GM18520 (cell line): Measurements from ENCODE around the gene CDH3.

Experiments used
- ATAC-seq: cut with Tn5 transposase; IDR thresholded peaks from one replicate; pipeline ENCODE4 v1.9.1; 2021; ENCODE audit not compliant: unreplicated experiment

Gene CDH3

DNA sequence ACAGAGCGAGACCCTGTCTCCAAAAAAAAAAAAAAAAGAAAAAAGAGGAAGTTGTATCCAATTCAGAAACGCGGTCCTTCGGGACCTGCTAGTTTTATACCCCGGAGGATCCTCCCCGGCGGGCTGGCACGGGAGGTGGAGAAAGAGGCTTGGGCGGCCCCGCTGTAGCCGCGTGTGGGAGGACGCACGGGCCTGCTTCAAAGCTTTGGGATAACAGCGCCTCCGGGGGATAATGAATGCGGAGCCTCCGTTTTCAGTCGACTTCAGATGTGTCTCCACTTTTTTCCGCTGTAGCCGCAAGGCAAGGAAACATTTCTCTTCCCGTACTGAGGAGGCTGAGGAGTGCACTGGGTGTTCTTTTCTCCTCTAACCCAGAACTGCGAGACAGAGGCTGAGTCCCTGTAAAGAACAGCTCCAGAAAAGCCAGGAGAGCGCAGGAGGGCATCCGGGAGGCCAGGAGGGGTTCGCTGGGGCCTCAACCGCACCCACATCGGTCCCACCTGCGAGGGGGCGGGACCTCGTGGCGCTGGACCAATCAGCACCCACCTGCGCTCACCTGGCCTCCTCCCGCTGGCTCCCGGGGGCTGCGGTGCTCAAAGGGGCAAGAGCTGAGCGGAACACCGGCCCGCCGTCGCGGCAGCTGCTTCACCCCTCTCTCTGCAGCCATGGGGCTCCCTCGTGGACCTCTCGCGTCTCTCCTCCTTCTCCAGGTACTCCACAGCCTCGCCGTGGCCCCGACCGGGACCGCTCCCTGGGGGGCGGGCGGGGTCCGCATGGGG is at the start of gene CDH3:
Gene CDH3 (plus strand): TSS at position 596 of the 779 bp plus-strand sequence. CDS start 70 bp downstream, at position 666.
- no peak for ATAC-seq

DNA sequence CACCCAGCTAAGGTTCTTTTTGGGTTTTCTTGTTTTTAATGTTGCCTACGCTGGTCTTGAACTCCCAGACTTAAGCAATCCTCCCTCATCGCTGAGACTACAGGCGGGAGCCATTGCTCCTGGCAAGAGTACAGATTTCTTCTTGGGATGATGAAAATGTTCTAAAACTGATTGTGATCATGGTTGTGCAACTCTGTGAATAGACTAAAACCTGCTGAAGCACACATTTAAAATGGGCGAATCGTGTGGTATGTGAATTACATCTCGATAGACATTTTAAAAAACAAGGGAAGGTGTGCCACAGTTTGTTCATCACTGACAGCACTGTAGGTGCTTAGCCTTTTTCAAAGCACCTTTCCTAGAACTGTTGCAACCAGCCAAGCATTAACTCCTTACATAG is 48.8 kb upstream of the CDH3 start:
- ATAC-seq: no peak

DNA sequence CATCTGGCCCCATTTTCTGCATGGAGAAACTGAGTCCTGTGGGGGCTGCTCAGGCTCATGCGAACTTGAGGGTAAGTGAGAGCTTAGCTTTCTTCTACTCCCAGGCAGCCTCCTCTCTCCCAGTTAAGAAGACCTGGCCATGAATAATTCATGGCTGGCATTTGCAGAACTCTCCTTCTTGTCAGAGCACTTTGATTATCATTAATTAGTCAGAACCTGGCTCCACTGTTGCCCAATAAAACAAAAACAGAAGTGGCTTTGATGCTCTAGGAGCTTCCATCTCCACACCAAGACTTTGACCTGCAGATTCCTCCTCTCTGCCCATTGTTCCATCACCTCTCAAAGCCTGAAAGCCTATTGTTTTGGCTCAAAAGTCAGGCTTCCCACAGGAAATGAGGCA is 45.5 kb upstream of the CDH3 start:
- no peak for ATAC-seq

DNA sequence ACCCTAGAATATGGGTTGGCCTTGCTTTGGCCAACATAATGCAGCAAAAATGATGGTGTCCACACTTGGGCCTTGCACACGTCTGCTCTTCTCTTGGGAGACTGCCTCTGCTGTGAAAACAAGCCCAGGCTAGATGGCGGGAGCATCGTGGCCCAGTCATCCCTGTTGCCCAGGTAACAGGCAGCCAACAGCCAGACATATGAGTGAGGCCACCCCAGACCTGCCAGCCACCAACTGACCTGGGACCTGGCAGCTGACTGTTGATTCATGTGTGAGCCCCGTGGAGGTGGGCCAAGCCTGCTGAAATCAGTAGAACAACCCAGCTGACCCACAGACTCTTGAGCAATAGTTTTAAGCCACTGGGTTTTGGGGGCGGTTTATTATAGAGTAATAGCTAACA is 39.4 kb upstream of the CDH3 start:
- no peak for ATAC-seq

DNA sequence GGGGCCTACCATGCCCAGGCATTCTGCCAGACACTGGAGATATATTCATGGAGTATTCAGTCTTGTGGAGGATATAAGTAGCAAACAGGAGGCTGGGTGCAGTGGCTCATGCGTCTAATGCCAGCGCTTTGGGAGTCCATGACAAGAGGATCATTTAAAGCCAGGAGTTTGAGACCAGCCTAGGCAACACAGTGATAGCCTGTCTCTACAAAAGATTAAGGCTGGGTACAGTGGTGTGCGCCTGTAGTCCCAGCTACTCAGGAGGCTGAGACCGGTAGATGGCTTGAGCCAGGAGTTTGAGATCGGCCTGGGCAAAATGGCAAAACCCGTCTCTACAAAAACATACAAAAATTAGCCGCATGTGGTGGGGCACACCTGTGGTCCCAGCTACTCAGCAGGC is 37.7 kb upstream of the CDH3 start:
- ATAC-seq: no peak

DNA sequence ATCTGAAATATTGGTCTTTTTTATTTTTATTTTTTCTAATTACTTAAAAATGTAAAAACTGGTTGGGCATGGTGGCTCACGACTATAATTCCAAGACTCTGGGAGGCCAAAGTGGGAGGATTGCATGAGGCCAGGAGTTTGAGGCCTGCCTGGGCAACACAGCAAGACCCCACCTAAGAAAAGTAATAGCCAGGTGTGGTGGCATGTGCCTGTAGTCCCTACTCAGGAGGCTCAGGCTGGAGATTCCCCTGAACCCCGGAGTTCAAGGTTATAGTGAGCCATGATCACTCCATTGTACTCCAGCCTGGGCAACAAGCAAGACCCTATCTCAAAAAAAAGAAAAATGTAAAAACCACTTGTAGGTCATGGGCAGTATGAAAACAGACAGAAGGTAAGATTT is 36.8 kb upstream of the CDH3 start:
- ATAC-seq: no peak

DNA sequence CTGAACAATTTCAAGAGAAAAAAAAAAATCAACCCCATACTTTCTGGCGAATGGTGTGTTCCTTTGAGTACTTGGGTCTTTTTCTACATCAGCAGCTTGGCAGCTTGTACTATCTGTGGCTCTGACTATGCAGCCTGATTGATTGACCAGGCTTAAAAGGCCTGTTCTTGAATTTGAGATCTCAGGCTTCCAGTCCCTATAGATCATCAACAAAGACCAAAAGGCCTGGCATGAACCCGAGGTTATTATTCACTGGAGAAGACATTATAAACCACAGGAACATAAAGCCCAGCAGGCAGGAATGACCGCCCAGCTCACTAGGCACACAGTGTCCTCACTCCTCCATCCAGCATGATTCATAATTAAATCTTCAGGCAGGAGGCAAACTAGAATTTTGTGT is 32.1 kb upstream of the CDH3 start:
- no peak for ATAC-seq

DNA sequence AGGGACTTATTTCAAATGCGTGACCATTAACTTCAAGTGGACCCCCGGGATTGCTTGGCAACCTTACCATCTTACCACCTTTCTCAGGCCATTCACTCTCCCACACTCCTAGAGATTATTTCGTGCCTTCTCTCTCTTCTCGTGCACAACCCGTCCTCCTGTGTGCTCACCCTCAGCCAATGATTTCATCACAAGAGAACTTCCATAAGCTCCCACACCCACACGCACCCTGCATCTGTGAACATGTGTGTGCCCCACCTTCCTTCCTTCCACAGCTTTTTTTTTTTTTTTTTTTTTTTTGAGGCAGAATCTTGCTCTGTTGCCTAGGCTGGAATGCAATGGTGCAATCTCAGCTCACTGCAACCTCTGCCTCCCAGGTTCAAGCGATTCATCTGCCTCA is 27.4 kb upstream of the CDH3 start:
- ATAC-seq: no peak

DNA sequence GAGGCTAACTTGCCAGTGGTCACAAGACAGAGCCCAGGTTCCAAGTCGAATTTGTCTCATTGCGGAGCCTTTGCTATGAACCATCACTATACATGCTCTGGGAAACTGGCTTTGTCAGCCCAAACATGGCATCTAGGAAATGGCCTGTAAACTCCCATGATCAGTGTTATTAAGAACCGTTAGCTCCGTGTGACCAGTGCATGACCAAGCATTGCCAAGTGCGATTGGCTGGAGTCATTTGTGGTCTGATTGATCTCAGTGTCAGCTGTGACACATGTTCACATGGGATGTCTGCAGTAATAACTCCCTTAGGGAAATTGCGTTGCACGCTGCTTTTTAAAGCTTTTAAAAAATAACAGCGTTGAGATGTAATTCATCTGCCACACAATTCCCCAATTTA is 18.6 kb upstream of the CDH3 start:
- ATAC-seq: no peak

DNA sequence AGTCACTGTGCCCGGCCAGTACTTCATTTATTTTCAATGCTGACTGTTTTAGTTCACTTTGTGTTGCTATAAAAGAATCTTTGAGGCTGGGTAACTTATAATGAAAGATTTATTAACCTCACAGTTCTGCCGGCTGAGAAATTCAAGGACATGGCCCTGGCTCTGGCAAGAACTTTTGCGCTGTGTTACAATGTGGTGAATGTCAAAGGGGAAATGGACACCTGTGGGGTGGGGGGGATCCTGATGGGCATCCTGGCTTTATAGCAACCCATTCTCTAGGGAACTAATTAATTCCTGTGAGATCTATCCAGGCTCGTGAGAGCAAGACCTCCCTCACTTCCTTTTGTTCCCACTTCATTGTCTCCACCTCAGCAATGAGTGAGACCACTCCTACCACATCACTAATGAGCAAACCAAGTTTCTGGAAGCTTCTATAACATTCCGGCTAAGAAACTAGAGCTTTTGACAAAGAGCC is 17.1 kb upstream of the CDH3 start:
- ATAC-seq: no peak

DNA sequence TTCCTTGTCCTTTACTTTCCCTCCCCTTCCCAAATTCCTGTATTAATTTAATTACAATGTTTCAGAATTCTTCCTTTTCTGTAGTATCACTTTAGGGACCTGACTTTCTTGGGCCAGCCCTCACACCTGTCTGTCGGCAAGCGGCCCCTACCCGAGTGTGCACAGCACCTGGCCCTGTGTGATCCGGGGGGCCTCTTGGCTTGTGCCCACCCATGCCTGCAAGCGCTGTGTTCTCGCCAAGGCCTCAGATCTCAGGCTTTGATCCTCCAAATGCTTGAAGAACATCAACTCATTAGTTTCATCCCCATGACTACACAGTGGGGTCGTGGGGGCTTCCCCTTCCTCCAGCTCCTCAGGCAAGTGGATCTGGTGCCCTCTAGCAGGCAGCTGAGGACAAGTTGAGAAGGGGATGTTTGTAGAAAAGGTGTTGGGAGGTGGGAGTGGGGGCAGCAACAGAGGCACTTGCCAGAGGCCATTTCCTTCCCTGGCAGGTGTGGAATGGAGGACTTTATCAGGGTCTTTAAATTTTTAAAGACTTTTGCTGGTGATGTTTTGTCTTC is 15.7 kb upstream of the CDH3 start:
- no peak for ATAC-seq

DNA sequence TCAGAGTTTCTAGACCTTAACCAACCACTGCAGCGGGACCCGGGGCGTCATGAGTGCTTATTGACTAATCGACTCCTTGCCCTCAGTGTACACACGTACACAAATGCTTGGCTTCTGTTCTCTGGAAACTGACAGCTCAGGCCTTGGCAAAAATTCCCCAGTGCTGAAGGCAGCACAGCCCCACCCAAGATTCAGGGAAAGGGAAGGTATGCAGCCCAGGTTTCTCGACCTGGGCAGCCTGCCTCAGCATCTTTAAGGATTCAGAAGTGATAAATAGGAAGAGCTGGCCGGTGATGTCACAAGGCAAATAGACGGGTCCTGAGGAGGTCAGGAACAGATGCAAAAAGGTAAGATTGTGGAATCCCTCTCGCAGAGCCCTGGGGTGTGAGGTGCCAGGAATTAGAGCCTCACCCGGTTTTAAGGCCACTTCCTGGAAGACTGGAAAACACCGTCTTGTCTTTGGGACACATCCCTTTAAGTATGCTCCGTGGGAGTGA is 9.0 kb upstream of the CDH3 start:
- ATAC-seq: no peak

DNA sequence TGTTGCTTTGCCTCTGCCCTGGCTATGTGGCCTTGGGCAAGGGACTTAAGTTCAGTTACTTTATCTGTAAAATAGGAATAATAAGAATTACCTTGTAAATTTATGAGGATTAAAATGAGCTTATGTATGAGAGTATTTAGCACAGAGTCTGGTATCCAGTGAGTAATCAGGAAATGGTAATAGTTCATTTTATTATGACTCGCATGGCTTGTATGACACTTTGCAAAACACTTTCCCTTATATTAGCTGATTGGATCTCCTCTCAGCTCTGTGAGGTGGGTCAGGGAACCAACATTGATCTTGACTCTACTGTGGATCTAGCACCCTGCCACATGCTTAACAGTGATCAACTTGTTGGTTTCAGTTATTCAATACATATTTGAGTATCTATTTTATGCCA is 8.3 kb upstream of the CDH3 start:
- ATAC-seq: no peak

DNA sequence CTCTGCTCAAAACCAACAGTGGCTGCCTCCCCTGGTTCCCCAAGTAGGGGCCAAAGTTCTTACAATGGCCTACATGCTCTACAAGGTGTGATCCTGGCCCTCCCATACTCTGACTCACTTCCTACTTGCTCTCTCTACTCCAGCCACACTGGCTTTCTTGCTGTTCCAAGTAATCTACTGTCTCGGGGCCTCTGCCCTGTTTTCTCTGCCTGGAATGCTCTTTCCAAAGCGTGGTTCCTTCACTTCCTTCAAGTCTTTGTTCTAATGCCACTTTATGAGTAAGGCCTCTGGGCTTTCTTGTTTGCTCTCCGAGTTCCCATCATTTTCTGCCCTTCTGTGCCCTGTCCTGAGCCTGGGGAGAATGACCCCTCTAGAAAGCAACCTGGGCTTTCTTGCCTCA is 4.1 kb upstream of the CDH3 start:
- ATAC-seq: no peak

DNA sequence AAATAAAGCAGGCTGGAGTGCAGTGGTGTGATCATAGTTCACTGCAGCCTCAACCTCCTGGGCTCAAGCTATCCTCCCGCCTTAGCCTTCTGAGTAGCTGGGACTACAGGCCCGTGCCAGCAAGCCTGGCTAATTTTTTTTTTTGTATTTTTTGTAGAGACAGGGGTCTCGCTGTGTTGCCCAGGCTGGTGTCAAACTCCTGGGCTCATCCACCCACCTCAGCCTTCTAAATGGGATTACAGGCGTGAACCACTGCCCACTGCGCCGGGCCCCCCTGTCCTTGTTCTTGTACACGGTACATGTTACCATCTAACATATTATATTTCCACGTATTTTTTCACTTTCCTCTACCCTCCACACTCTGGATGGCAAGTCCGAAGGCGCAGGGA is 3.1 kb upstream of the CDH3 start:
- ATAC-seq: no peak

DNA sequence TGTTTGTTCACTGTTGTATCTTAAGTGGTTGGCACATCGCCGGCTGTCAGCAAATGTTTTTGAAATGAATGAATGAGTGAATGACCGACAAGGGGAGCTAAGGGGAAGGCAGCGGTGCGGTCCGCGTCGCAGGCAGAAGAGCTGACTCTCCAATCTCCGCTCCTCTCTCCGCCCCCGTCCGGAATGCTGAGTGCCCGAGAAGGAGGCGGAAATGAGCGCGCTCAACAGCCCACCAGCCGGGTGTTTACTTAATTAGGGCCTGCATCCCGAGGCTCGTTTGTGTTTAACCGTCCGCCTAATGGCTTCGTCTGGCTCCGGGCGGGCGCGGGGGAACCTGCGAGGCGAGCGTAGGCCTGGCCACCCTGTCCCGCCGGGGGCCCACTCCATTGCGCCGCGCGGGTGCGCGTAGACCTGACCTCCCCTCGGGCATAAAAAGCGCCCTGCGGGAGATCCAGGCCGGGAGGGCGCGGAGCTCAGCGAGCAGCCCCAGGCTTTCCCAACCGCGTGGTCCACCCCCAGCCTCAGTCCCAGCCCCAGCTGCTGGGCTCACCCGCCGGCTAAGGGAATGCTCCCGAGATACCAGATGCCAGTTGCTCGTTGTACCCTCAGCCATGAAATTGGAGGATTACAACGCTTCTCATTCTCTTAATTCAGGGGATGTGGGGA is 2.5 kb upstream of the CDH3 start:
- ATAC-seq: no peak

DNA sequence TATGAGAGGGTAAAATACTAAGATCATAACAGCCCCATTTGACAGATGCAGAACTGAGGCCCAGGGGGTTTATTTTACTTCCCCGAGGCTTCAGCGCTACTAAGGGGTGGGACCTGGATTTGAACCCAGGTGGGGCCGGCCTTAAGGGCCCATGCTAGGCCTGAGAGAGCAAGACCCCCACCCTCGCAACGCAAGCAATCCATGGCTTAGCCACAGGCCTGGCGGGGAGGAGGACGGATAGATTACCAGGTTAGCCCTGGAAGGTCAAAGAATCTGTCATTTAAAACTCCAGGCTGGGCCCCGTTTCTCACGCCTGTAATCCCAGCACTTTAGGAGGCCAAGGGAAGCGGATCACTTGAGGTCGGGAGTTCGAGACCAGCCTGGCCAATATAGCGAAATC is 1.9 kb upstream of the CDH3 start:
- no peak for ATAC-seq

DNA sequence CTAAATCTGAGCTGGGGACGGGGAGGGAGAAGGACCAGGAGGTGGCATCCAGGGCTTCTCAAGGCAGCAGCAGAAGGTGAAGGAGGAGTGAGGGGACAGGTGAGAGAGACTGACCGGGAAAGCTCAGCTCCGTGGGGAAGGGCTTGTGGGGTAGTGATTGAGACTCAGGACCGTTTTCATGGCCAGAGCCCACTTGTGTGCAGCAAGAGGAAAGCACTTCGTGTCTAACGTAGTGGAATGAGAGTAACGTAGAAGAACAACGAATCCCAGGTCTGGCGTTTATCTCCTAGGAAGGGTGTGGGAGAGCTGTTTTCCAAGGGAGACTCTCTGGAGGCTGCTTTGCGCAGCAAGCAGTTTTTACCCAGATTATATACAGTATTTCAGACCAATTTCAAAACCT is 1.3 kb upstream of the CDH3 start:
- no peak for ATAC-seq

DNA sequence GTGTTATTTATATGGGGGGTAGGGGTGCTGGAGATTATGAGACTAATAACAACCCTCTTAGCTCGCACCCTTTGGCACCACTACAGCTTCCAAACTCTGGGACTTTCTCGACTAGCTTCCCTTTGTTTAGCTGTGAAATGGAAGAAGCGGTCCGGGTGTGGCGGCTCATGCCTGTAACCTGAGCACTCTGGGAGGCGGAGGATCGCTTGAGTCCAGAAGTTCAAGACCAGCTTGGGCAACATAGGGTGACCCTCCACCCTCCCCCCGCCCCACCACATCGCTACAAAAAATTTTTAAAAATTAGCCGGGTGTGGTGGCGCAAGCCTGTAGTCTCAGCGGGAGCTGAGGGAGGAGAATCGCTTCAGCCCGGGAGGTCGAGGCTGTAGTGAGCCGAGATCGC is 814 bp upstream of the CDH3 start:
- no peak for ATAC-seq

DNA sequence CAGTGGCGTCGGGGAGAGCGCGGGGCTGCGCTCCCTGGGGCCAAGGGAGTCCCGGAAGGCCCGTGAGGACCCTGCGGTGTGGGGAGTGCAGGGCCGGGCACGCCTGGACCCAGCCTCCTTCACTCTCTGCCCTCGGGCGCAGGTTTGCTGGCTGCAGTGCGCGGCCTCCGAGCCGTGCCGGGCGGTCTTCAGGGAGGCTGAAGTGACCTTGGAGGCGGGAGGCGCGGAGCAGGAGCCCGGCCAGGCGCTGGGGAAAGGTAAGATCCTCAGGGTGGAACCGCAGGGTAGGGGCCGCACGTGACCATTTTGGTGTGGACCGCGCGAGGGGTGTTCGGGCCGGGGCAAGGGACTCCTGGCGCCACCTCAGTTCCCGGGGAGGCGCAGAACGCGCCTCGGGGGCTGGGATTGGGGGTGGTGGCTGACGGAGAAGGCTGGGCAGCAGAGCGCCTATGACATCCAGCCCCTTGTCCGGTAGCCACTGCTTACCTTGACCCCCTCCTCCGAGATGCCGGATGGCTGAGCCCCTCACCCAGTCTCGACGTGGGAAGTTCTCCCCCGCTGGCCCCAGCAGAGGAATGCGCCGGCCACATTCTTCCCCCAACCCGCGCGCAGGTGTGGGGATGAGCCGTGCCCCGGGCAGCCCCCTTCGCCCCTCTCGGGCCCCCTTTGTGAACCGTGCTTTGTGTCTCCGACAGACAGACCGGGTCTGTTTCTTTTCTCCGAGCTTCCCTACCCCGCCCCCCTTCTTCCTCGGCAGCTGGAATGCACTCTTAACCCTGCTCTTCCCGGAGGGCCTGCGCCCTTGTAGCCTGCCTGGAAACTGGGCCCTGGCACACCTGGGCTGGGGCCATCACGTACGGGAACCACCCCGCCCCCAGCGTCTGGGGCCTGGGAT is 631 bp downstream of the CDH3 start:
- ATAC-seq: no peak

DNA sequence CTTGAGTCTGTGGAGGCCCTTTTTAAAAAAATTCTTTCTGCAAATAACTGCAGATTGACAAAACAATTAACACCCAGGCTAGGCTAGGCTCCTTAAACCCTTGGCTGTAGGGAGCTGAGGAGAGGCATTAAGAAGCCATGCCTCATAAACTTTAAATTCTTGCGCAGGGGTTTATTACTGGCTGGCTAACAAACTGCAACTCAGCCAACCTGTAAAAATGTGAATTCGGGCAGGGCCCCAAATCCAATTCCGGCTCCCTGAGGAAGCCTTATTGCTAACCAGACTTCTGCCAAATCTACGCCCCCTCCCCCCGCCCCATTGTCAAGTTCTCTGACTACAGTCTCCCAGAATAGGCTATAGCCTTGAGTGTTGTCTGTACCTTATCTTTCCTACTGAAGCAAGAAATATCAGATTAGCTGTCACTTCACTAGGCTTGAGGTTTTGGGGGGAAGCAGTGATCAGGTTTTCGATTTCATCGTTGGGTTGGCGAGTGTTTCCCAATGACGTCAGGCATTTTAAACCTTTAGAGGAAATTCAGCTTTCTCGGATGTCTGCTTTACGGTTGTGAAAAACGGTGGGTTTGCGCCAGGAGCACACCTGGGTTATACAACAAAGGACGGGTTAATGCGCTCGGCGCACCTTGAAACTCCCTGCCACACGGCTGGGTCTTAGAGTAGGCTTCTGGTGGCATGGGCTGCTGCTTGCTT is 2.0 kb downstream of the CDH3 start:
- no peak for ATAC-seq
